Effector memory CD8-positive, alpha-beta T cell (primary cell): ENCODE results near the gene SMAD1.
A peak's percentile ranks its signal among the peaks of the same experiment; 100 is the strongest.

Source experiments
- ATAC-seq: fragments of 150-1000 bp; cut with Tn5 transposase; replicated peaks from 2 replicates; pipeline ENCODE4 v1.10.0; 2021; ENCODE audit warnings: mild to moderate bottlenecking, moderate library complexity
- DNase-seq, 3 experiments: peaks; one replicate each; pipeline ENCODE4 v3.0.0; 2021
- H3K27ac Mint-ChIP-seq, 2 donors: one replicate each; pipeline ENCODE4 v1.8.0; 2022; ENCODE audit warnings: mild to moderate bottlenecking in 2 of 2, mixed read lengths in 2 of 2, moderate library complexity in 2 of 2
- H3K27me3 Mint-ChIP-seq, 2 donors: one replicate each; pipeline ENCODE4 v1.8.0; 2022; ENCODE audit warnings: mixed read lengths in 2 of 2
- H3K36me3 Mint-ChIP-seq: one replicate; pipeline ENCODE4 v1.8.0; 2022; ENCODE audit warnings: mild to moderate bottlenecking, moderate library complexity, mixed read lengths; ENCODE audit not compliant: insufficient read depth
- H3K4me1 Mint-ChIP-seq, 2 donors: one replicate each; pipeline ENCODE4 v1.8.0; 2022; ENCODE audit warnings: low read depth in 2 of 2, mixed read lengths in 2 of 2
- H3K4me3 Mint-ChIP-seq, 2 donors: one replicate each; pipeline ENCODE4 v1.8.0; 2022; ENCODE audit warnings: mild to moderate bottlenecking in 2 of 2, mixed read lengths in 2 of 2, moderate library complexity in 2 of 2
- H3K9me3 Mint-ChIP-seq, 2 donors: one replicate each; pipeline ENCODE4 v1.8.0; 2022; ENCODE audit warnings: mixed read lengths in 2 of 2

SMAD1 gene

DNA sequence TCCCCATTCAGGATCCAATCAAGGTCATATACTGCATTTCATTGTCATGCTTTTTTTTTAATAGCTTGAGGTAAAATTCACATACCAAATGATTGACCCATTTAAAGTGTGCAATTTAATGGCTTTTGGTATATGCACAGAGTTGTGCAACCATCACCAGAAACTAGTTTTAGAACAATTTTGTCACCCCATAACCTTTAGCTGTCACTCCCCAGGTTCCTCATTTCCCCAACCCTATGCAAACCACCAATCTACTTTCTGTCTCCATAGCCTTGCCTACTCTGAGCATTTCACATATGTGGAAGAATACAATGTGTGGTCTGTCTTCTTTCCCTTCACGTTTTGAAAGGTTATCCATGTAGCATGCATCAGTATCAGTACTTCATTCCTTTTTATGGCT, 1.4 kb upstream of the SMAD1 start:
- DNase-seq (no peak), ATAC-seq (no peak)
- Mint-ChIP-seq H3K36me3 (no peaks in the 10 kb centered on the region), H3K4me1 (peaks cover 6 to 7% of the 10 kb centered on the region in 2 donors), H3K27ac (no peak overlapping the region), H3K4me3 (peak overlapping the region in 1 of 2 donors; percentile 72), H3K27me3 (peaks cover 22 to 47% of the 10 kb centered on the region in 2 donors), H3K9me3 (no peaks in the 10 kb centered on the region)

DNA sequence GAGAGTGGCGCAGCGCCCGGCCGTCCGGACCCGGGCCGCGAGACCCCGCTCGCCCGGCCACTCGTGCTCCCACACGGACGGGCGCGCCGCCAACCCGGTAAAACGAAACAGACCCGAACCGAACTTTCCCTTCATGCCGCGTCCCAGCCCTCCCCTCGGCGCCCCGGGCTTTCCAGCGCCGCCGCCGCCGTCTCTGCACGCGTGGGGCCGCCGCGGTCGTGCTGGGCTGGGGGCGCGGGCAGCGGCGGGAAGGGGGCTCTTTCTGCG, 222 bp downstream of the SMAD1 start:
- H3K4me3 Mint-ChIP-seq, result peak overlapping the region in 1 of 2 donors; percentile 72
- H3K36me3 Mint-ChIP-seq, result no peaks in the 10 kb centered on the region
- DNase-seq (peak in 1 of 3 experiments; percentile 26), ATAC-seq (peak; percentile 17)
- no peak overlapping the region for H3K27ac Mint-ChIP-seq
- H3K27me3 Mint-ChIP-seq, result peaks cover 17 to 38% of the 10 kb centered on the region in 2 donors
- H3K4me1 Mint-ChIP-seq, result peaks cover 6 to 7% of the 10 kb centered on the region in 2 donors
- H3K9me3 Mint-ChIP-seq, result no peaks in the 10 kb centered on the region

DNA sequence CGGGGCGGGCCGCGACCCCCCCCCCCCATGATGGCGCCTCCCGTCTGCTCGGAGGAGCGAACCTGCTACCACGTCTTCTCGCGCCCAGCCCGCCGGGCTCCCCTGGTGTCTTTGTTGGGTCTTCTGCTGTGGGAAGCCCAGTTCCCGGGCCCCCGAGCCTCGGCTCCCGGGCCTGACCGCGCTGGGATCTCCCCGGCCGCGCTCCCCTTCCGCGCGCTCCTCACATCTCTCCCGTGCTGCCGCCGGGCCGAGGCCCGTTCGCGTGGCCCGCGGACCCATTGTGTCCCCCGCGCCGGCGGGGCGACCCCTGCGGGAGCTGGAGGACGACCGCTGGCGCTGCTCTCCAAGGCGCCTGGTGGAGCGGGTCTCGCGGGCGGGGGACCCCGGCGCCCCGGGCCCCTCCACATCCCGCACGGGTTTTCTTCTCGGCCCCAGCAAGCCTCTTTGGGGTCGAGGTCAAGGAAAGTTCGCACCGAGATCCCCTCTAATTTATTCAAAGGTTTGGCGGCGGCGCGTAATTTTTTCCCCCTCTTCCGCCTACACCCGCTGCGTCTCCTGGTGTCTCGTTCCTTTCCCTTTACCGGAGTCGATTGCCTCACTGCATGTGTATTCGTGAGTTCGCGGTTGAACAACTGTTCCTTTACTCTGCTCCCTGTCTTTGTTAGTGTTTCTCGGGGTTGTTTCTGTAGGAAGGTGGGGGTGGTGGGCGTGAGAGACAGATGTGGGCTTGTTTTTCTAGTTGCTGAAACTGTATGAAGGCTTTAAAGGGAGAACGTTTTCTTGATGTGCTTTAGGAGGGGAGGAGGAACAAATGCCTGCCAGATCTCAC, 770 bp downstream of the SMAD1 start:
- Mint-ChIP-seq H3K4me1 (peaks cover 6 to 7% of the 10 kb centered on the region in 2 donors), H3K27me3 (peaks cover 16 to 32% of the 10 kb centered on the region in 2 donors), H3K9me3 (no peaks in the 10 kb centered on the region), H3K27ac (no peak overlapping the region), H3K36me3 (no peaks in the 10 kb centered on the region), H3K4me3 (no peak overlapping the region)
- ATAC-seq, result no peak
- DNase-seq, result peak in 1 of 3 experiments; percentile 30

DNA sequence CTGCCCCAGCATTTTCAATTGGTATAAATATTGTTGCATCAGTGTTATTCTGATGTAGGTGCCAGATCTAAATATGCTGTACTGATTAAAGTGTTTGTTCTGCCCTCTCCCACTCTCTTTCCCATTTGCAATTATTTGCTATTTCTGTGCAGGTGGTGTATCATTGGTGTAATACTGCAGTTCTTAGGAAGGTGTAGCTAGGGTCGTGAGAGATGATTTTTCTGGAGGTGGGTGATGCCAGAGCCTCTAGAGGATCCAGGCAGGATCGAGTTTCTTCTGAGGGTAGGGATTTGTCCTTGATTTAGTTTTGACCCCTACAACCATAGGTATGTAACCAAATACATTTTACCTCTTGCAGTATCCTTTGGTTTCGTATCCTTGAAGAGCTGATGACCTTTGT, 1.9 kb downstream of the SMAD1 start:
- no peak overlapping the region for H3K27ac Mint-ChIP-seq
- peaks cover 16 to 29% of the 10 kb centered on the region in 2 donors for H3K27me3 Mint-ChIP-seq
- H3K9me3 Mint-ChIP-seq, result no peaks in the 10 kb centered on the region
- no peak for ATAC-seq
- no peak overlapping the region for H3K4me3 Mint-ChIP-seq
- H3K4me1 Mint-ChIP-seq, result peaks cover 6 to 7% of the 10 kb centered on the region in 2 donors
- no peaks in the 10 kb centered on the region for H3K36me3 Mint-ChIP-seq
- no peak for DNase-seq

DNA sequence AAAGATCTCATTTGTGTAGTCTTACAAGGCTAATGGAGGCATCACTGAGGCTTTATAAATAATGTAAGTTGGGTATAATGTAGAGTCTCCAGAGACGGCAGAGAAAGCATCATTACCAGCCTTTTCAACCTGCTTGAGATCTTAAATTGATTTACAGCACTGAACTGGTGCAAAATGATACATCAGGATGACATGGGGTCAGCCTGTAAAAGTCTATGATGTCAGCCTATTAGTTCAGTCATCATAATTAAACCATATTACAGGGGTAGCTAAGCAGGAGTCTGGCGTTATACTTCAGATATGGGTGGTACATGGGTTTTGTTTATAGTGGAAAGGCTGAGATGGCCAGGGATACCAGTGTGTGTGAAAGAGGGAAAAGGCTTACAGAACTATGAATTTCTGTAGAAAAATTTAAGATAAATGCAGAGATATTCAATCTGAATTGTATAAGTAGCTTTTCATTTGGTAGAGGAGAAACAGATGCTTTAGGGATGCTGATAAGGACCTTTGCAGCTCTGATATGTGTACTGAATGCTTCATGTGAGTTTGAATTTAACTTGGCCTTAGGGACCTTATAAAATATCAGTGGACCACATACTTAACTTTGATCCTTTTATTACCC, 2.7 kb downstream of the SMAD1 start:
- DNase-seq (no peak), ATAC-seq (no peak)
- Mint-ChIP-seq H3K9me3 (no peaks in the 10 kb centered on the region), H3K36me3 (no peaks in the 10 kb centered on the region), H3K4me1 (peaks cover 6 to 7% of the 10 kb centered on the region in 2 donors), H3K4me3 (no peak overlapping the region), H3K27me3 (peaks cover 13 to 21% of the 10 kb centered on the region in 2 donors), H3K27ac (no peak overlapping the region)

DNA sequence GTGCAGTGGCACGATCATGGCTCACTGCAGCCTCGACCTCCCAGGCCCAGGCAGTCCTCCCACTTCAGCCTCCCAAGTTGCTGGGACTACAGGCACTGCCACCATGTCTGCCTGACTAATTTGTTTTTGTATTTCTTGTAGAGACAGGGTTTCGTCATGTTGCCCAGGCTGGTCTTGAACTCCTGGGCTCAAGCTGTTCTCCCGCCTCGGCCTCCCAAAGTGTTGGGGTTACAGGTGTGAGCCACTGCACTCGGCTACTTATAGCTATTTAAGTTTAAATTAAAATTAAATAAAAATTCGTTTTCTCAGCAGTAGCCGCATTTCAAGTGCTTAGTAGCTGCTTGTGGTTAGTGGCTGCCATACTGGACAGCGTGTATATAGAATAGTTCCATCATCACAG, 3.5 kb downstream of the SMAD1 start:
- Mint-ChIP-seq H3K4me3 (no peak overlapping the region), H3K27me3 (peaks cover 11 to 15% of the 10 kb centered on the region in 2 donors), H3K9me3 (no peaks in the 10 kb centered on the region), H3K27ac (no peak overlapping the region), H3K36me3 (no peaks in the 10 kb centered on the region), H3K4me1 (peaks cover 6 to 7% of the 10 kb centered on the region in 2 donors)
- DNase-seq, result no peak
- ATAC-seq, result no peak

DNA sequence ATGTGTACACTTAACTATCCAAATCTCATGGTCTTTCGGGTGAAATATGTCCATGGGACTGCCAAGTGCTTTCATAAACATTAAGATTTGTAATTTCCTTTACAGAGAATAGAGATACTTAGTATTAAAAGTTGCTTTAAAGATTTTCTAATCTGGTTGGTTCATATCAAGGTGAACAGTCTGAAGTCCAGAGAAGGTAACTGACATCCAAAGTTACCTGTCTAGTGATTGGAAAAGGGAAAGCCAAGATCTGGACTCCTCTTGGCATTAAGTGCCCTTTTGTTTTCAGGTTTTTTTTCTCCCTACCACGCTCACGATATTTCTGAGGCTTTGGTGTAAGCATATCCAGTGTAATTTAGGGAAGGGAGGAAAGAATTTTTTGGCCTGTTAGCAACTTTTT, 5.0 kb downstream of the SMAD1 start:
- Mint-ChIP-seq H3K4me3 (no peak overlapping the region), H3K36me3 (no peaks in the 10 kb centered on the region), H3K9me3 (no peaks in the 10 kb centered on the region), H3K4me1 (no peaks in the 10 kb centered on the region), H3K27me3 (no peaks in the 10 kb centered on the region), H3K27ac (peak overlapping the region in 1 of 2 donors; percentile 87)
- ATAC-seq (no peak), DNase-seq (no peak)

DNA sequence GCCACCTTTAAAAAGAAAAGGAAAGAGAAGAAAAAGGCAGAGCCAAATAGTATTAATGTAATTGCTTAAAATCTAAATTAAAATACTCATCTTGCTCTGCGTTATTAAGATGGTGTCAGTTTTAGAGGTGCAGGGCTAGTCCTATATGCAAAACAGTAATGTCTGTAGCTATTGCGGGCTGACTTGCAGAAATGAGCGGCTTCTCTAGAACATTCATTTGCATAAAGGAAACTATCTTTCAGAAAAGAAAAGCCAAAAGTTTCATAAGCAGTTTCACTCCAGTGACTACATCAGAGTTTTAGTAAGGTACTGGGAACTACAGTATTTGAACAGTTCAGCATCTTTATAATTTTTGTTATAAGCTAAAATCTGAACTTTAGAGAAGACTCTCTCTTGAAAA, 6.0 kb downstream of the SMAD1 start:
- Mint-ChIP-seq H3K36me3 (no peaks in the 10 kb centered on the region), H3K9me3 (no peaks in the 10 kb centered on the region), H3K27ac (peak overlapping the region in 1 of 2 donors; percentile 87), H3K27me3 (no peaks in the 10 kb centered on the region), H3K4me3 (peak overlapping the region in 1 of 2 donors; percentile 58), H3K4me1 (no peaks in the 10 kb centered on the region)
- DNase-seq (peak in 1 of 3 experiments; percentile 7), ATAC-seq (peak; percentile 16)

DNA sequence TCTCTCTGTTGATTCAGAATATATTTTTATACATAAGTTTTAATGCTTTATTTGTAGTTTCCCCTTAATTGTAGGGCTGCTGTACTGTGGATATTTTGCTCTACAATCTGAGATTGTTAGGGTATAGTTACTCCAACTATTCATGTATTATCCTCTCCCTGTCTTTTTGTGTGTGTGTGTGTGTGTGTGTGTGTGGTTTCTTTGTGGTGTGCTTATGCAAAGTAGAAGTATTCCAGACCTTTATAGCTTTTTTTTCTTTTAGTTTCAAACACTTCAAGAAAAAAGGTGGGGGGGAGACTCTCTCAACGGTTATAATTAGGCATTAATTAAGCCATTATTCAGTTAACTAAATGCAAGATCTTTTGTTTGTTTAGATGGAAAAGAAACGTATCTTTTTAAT, 6.7 kb downstream of the SMAD1 start:
- Mint-ChIP-seq H3K36me3 (no peaks in the 10 kb centered on the region), H3K9me3 (no peaks in the 10 kb centered on the region), H3K27ac (no peak overlapping the region), H3K27me3 (no peaks in the 10 kb centered on the region), H3K4me1 (no peaks in the 10 kb centered on the region), H3K4me3 (no peak overlapping the region)
- no peak for ATAC-seq
- DNase-seq, result no peak

DNA sequence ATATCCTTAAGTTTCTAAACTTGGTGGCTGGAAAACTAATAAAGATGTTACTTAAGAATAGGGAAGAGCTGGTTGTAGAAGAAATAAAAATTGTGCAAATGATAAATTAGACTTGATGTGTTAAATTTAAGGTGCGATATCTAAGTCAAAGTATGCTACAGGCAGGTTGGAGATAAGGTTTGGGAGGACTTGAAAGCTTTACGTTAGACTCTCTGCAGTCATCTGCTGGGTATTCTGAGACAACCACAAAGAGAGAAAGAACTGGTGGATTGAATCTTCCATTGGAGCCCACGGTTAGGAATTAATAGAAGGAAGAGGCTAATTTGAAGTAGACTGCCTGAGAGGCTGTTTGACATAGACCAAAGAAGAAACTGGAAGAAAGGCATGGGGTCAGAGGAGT, 7.9 kb downstream of the SMAD1 start:
- no peaks in the 10 kb centered on the region for H3K36me3 Mint-ChIP-seq
- no peak overlapping the region for H3K27ac Mint-ChIP-seq
- no peaks in the 10 kb centered on the region for H3K4me1 Mint-ChIP-seq
- H3K4me3 Mint-ChIP-seq, result no peak overlapping the region
- no peak for ATAC-seq
- DNase-seq, result no peak
- H3K9me3 Mint-ChIP-seq, result no peaks in the 10 kb centered on the region
- no peaks in the 10 kb centered on the region for H3K27me3 Mint-ChIP-seq

DNA sequence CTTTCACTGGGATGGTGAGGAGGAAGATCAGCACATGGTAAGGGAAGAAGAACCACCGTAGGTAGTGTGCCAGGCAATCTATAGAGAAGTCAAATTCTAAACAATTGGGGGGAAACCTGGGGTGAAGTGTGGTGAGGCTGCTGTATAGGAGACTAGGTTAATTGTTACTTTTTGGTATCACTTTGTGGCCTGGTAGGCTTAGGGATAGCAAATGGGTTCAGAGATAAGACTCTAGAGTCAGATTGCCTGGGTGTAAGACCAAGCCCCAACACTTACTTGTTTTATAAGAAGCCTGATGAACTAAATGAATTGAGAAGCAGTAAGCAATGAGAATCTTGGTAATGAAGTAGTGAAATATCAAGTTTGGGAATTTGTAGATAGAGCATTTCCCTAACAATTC, 8.7 kb downstream of the SMAD1 start:
- no peaks in the 10 kb centered on the region for H3K4me1 Mint-ChIP-seq
- no peaks in the 10 kb centered on the region for H3K9me3 Mint-ChIP-seq
- DNase-seq (no peak), ATAC-seq (no peak)
- no peak overlapping the region for H3K4me3 Mint-ChIP-seq
- H3K27me3 Mint-ChIP-seq, result no peaks in the 10 kb centered on the region
- no peaks in the 10 kb centered on the region for H3K36me3 Mint-ChIP-seq
- H3K27ac Mint-ChIP-seq, result no peak overlapping the region

DNA sequence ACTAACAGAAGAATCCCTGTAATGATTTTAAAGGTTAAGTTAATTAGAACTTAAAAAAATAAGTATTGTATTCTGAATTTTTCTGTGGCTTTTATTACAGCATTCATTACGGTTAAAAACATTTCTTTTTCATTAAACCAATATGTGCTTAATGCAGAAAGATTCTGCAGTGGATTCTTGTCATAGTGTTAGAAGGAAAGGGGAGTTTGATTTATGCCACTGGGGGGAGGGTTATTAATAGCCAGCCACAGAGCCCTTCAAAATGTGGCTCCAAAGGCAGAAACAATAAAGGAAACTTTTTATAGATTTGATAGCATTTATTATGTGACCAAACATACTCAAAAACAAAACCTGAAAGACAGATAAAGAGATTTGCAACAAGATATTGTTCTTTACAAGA, 9.1 kb downstream of the SMAD1 start:
- H3K27ac Mint-ChIP-seq, result no peak overlapping the region
- ATAC-seq (no peak), DNase-seq (no peak)
- no peaks in the 10 kb centered on the region for H3K9me3 Mint-ChIP-seq
- no peaks in the 10 kb centered on the region for H3K27me3 Mint-ChIP-seq
- no peak overlapping the region for H3K4me3 Mint-ChIP-seq
- no peaks in the 10 kb centered on the region for H3K4me1 Mint-ChIP-seq
- H3K36me3 Mint-ChIP-seq, result no peaks in the 10 kb centered on the region

DNA sequence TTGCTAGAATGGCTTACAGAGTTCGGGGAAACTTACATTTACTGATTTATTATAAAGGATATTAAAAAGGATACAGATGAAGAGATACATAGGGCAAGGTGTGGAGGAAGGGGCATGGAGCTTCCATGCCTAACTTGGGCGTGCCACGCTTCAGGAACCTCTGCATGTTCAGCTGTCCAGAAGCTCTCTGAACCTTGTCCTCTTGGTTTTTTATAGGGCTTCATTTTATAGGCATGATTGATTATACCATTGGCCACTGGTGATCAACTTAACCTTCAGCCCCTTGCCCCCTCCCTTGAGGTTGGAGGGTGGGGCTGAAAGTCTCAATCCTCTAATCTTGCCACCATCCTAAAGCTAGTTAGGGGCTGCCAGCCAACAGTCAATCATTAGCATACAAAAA, 10.7 kb downstream of the SMAD1 start:
- ATAC-seq (no peak), DNase-seq (no peak)
- Mint-ChIP-seq H3K27ac (no peak overlapping the region), H3K27me3 (peaks cover 0 to 4% of the 10 kb centered on the region in 2 donors), H3K9me3 (no peaks in the 10 kb centered on the region), H3K4me3 (no peak overlapping the region), H3K36me3 (no peaks in the 10 kb centered on the region), H3K4me1 (no peaks in the 10 kb centered on the region)

DNA sequence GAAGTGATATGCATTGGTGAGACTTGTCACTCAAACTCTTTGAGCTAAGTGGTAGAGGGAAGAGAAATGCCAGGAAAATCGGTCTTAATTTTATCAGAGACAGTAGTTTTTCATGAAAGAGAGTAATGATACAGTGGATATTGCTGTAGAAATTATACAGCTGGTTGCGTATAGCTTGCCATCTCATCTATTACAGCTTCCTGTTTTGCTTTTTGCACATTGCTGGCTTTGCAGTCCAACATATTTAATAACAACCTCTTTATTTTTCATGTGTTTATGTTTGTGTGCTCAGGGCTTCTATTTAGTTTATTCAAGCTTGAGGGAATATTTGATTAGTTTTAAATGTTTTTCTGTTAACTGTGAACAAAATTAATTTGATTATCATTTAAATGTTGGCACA, 11.5 kb downstream of the SMAD1 start:
- no peak for ATAC-seq
- Mint-ChIP-seq H3K9me3 (no peaks in the 10 kb centered on the region), H3K4me1 (no peaks in the 10 kb centered on the region), H3K4me3 (no peak overlapping the region), H3K27ac (no peak overlapping the region), H3K36me3 (no peaks in the 10 kb centered on the region), H3K27me3 (peaks cover 0 to 6% of the 10 kb centered on the region in 2 donors)
- DNase-seq, result no peak
